ENCODE measurements around the gene UCHL3. TPM values are rescaled to one million over a fixed set of nuclear protein-coding genes. Genes with fewer than 3 reads are reported as not detected.
A peak's percentile ranks its signal among the peaks of the same experiment; 100 is the strongest.

Gene UCHL3
- total and polyA plus RNA-seq, 11 donors, result 16.3 to 72.1 (median 27.6) TPM

DNA sequence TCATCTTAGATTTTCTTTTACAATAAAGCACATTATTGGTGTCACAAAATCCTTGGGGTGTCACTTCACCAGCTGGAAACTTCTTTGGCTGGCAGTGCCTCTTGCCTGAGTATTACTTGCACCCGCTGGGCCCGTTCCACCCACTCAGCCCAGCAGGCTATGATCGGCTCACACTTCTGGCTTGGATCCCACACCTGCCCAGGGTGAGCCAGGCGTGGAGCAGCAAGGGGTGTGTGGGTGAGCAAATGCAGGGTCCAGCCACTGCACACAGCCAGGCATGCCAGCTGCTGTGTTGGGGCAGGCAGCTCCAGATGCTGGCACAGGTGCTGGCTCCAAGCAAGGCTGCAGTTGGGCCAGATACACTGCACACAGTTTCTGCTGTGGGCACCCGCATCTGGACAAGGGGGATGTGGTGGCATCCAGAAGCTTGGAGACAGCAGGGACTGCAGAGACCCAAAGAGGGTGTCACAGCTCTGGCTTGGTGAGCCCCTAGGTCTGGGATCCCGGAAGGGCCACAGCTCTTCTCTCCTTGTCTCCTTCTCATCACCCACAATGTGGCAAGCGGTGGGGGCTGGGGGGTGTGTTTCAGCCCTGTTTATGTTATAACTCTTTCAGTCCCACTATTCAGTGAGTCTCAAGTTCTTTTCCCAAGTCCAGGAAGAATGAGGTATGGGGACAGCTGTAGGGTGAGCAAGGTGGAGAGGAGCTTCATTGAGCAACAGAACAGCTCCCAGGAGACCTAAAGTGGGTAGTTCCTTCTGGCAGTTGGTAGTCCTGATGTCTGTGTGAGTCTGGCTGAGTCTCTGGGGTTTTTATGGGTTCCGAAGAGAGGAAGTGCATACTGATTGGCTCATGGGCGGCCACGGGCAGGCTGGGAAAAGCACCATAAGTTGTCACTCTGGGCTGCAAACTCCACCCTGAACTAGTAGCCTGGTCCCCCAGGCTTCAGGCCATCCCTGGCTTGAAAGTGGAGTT, 42.3 kb upstream of the UCHL3 start:
- Histone ChIP-seq H3K4me3 (no peak overlapping the region), H3K27ac (no peak overlapping the region), H3K27me3 (no peaks in the 10 kb centered on the region), H3K4me1 (peaks cover 0 to 9% (median 0%) of the 10 kb centered on the region in 12 donors), H3K36me3 (no peaks in the 10 kb centered on the region), H3K9me3 (no peaks in the 10 kb centered on the region)
- WGBS, 4 donors, result 76 to 89% (median 85%) methylated on average over 9 to 10 of the region's 10 CpGs
- TF ChIP-seq, protein P1, sequence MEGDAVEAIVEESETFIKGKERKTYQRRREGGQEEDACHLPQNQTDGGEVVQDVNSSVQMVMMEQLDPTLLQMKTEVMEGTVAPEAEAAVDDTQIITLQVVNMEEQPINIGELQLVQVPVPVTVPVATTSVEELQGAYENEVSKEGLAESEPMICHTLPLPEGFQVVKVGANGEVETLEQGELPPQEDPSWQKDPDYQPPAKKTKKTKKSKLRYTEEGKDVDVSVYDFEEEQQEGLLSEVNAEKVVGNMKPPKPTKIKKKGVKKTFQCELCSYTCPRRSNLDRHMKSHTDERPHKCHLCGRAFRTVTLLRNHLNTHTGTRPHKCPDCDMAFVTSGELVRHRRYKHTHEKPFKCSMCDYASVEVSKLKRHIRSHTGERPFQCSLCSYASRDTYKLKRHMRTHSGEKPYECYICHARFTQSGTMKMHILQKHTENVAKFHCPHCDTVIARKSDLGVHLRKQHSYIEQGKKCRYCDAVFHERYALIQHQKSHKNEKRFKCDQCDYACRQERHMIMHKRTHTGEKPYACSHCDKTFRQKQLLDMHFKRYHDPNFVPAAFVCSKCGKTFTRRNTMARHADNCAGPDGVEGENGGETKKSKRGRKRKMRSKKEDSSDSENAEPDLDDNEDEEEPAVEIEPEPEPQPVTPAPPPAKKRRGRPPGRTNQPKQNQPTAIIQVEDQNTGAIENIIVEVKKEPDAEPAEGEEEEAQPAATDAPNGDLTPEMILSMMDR (IDR thresholded peaks at IDR 0.05), result no peak
- no peak for TF ChIP-seq POLR2A (IDR thresholded peaks at IDR 0.05)
- DNase-seq (peak in 1 of 5 donors; percentile 45), ATAC-seq (peak in 2 of 4 donors; percentile 42 to 65)
- intact Hi-C loops (cut with DNase I), result no loop called here

DNA sequence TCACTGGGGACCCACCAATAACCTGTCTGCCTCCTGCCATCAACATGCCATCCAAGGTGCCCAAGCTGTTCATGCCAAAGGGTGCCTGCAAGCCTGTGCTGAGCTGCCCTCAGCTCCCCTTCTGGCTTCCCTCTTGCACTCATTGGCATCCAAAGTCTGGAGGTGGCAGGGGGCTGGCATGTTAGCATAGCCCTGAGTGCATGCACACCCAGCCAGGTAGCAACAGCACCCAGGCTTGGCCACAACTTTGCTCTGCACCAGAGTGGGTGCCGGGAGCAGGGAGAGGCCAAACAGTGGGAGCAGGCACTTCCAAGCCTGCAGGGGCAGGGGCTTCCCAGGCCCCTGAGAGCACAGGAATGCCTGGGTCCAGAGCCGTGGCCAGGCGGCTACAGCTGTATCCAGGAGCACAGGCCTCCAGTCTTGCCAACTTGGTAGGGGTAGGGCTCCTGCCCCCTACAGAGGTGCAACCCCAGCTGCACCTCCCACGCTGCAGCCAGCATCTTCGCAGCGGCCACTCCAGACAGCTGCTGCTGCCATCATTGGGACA, 41.5 kb upstream of the UCHL3 start:
- intact Hi-C loops (cut with DNase I), result no loop called here
- WGBS, 4 donors, result 87 to 93% (median 90%) methylated on average over 5 to 6 of the region's 6 CpGs

DNA sequence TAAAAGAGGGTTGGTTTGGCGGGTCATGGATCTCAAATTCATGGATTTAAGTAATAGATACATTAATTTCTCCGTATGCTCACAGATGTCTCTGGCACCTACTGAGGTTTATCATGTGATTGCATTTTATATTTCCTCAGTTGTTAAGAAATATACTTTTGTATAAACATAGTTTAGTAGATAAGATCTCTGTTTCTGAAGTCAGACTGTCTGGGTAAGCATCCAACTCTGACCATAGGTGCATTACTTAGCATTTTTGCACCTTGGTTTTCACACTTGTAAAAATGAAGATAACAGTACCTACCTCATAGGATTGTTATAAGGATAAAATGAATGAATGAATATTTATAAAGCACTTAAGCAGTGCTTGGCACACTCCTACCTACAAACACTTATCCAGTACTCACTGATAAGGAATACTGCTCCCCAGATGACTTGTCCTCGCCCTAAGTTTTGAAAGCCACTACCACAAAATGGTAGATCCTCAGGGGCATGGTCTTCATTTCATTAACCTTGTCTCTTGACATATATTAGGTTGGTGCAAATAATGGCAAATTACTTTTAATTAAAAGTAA, 38.5 kb upstream of the UCHL3 start:
- H3K27ac ChIP-seq, result no peak overlapping the region
- ATAC-seq (no peak), DNase-seq (no peak)
- WGBS, 4 donors, result 91 to 97% (median 92%) methylated on average over 3 of the region's 3 CpGs
- H3K36me3 ChIP-seq, result no peaks in the 10 kb centered on the region
- TF ChIP-seq, protein P1 (IDR thresholded peaks at IDR 0.05), result no peak
- no peak for TF ChIP-seq POLR2A (IDR thresholded peaks at IDR 0.05)
- no peak overlapping the region for H3K4me3 ChIP-seq
- H3K4me1 ChIP-seq, result peaks cover 0 to 12% (median 0%) of the 10 kb centered on the region in 12 donors
- H3K27me3 ChIP-seq, result no peaks in the 10 kb centered on the region
- no peaks in the 10 kb centered on the region for H3K9me3 ChIP-seq
- intact Hi-C loops (cut with DNase I), result no loop called here

More for the DNA sequence above, 41.5 kb upstream of the UCHL3 start:
- Histone ChIP-seq H3K9me3 (no peaks in the 10 kb centered on the region), H3K36me3 (no peaks in the 10 kb centered on the region), H3K4me1 (peaks cover 0 to 13% (median 0%) of the 10 kb centered on the region in 12 donors), H3K27ac (no peak overlapping the region), H3K27me3 (no peaks in the 10 kb centered on the region), H3K4me3 (no peak overlapping the region)
- no peak for DNase-seq
- no peak for ATAC-seq
- TF ChIP-seq, protein P1 (IDR thresholded peaks at IDR 0.05), result no peak
- TF ChIP-seq POLR2A (IDR thresholded peaks at IDR 0.05), result no peak

DNA sequence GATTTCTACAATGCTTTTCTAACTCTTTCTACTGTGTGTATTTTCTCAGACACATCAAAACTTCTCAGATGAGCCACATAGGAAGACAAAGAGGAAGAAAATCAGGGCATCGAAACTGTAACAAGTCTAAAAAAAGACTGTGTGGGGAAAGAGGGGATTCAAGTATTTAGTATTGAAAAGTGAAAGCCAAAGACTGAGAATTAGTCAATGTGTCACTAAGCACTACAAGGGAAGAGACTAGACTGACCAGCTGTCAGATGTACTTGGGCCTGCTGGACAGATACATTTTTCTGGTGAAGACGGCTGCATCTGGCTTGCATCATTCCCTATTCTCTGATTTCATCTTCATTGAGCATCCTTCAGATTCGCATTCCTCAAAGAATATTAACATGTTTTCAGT, 37.3 kb upstream of the UCHL3 start:
- DNase-seq (no peak), ATAC-seq (peak in 1 of 4 donors; percentile 36)
- TF ChIP-seq POLR2A (IDR thresholded peaks at IDR 0.05), result no peak
- TF ChIP-seq, protein P1 (IDR thresholded peaks at IDR 0.05), result no peak
- Histone ChIP-seq H3K4me3 (no peak overlapping the region), H3K4me1 (peaks cover 0 to 12% (median 0%) of the 10 kb centered on the region in 12 donors), H3K27me3 (no peaks in the 10 kb centered on the region), H3K36me3 (no peaks in the 10 kb centered on the region), H3K27ac (no peak overlapping the region), H3K9me3 (no peaks in the 10 kb centered on the region)
- intact Hi-C loops (cut with DNase I), result no loop called here
- WGBS, 4 donors, result 76 to 82% (median 80%) methylated on average over 3 of the region's 3 CpGs
